ENCODE measurements around the gene PTCH2. TPM values are rescaled to one million over a fixed set of nuclear protein-coding genes. Genes with fewer than 3 reads are reported as not detected.

Gene PTCH2
- total and polyA plus RNA-seq, 7 donors, result 0.36 to 2.8 (median 0.68) TPM; not detected in 2

DNA sequence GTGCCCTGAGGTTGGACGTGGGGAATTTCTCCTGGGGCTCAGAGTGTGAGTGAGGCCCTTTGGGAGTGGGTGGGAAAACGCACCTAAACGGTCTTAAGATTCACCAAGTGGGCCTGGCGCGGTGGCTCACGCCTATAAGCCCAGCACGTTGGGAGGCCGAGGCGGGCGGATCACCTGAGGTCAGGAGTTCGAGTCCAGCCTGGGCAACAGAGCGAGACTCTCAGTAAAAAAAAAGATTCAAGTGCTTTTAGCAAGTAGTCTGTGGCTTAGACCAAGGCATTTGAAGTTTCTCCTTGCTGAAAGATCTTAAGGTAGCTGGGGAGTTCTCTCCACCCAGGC is 66.4 kb downstream of the PTCH2 start:
- H3K4me3 ChIP-seq, result peak overlapping the region; percentile 74 to 91 (median 81)
- H3K4me1 ChIP-seq, result peaks cover 0 to 37% (median 26%) of the 10 kb centered on the region in 4 donors
- TF ChIP-seq EP300 (IDR thresholded peaks at IDR 0.05), result no peak
- no peak for TF ChIP-seq POLR2A (IDR thresholded peaks at IDR 0.05)
- TF ChIP-seq, protein P1, sequence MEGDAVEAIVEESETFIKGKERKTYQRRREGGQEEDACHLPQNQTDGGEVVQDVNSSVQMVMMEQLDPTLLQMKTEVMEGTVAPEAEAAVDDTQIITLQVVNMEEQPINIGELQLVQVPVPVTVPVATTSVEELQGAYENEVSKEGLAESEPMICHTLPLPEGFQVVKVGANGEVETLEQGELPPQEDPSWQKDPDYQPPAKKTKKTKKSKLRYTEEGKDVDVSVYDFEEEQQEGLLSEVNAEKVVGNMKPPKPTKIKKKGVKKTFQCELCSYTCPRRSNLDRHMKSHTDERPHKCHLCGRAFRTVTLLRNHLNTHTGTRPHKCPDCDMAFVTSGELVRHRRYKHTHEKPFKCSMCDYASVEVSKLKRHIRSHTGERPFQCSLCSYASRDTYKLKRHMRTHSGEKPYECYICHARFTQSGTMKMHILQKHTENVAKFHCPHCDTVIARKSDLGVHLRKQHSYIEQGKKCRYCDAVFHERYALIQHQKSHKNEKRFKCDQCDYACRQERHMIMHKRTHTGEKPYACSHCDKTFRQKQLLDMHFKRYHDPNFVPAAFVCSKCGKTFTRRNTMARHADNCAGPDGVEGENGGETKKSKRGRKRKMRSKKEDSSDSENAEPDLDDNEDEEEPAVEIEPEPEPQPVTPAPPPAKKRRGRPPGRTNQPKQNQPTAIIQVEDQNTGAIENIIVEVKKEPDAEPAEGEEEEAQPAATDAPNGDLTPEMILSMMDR (IDR thresholded peaks at IDR 0.05), result no peak
- no peak for TF ChIP-seq POLR2AphosphoS5 (IDR thresholded peaks at IDR 0.05)
- H3K27ac ChIP-seq, result peak overlapping the region; percentile 98 to 99 (median 98)
- 13 to 37% methylated on average over 12 of the region's 12 CpGs for WGBS, 2 donors
- no peak for DNase-seq
- no peaks in the 10 kb centered on the region for H3K27me3 ChIP-seq
- no peaks in the 10 kb centered on the region for H3K9me3 ChIP-seq
- intact Hi-C loops (cut with DNase I), result no loop called here
- H3K36me3 ChIP-seq, result peaks cover 7 to 55% (median 21%) of the 10 kb centered on the region in 4 donors

DNA sequence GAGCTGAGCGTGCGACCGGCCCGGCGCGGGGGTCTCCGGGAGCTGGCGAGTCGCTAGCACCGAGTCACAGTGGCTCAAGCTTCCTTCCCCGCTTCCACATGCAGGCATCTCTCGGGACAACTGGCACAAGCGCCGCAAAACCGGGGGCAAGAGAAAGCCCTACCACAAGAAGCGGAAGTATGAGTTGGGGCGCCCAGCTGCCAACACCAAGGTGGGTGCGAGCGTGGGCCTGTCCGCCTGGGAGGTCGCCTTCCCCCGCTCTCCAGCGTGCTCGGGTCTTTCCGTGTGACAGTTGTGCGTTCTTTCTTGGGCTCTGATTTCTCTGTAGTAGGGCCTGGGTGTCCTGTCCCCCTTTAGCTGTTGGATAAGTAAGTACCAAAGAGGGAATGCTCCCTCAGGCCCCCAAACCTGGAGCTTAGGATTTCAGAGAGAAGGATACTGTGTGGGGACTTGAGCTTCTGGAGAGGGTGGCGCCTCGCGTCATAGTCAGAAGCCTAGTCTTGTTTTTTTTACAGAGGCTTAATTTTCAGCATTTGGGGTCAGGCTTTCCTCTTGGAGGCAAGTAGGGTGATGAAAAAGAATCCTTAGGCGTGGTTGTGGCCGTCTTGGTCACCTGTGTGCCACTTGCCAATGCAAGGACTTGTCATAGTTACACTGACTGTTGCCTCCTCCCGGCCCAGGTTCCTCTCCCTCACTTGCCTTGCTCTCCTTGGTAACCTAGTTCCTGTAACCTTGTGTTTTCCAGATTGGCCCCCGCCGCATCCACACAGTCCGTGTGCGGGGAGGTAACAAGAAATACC is 66.9 kb downstream of the PTCH2 start:
- Histone ChIP-seq H3K4me3 (peak overlapping the region; percentile 74 to 91 (median 81)), H3K9me3 (no peaks in the 10 kb centered on the region), H3K36me3 (peaks cover 7 to 49% (median 21%) of the 10 kb centered on the region in 4 donors), H3K27me3 (no peaks in the 10 kb centered on the region), H3K27ac (peak overlapping the region; percentile 98 to 99 (median 98)), H3K4me1 (peaks cover 0 to 37% (median 26%) of the 10 kb centered on the region in 4 donors)
- no peak for DNase-seq
- intact Hi-C loops (cut with DNase I), result loop anchor here (2.0 kb wide), 1 partner anchor 35 kb away; no protein-coding TSS in a partner anchor
- TF ChIP-seq POLR2A (IDR thresholded peaks at IDR 0.05) (no peak), POLR2AphosphoS5 (IDR thresholded peaks at IDR 0.05) (no peak), EP300 (IDR thresholded peaks at IDR 0.05) (no peak)
- TF ChIP-seq, protein P1 (IDR thresholded peaks at IDR 0.05), result no peak
- WGBS, 2 donors, result 1 to 5% methylated on average over 36 of the region's 36 CpGs

DNA sequence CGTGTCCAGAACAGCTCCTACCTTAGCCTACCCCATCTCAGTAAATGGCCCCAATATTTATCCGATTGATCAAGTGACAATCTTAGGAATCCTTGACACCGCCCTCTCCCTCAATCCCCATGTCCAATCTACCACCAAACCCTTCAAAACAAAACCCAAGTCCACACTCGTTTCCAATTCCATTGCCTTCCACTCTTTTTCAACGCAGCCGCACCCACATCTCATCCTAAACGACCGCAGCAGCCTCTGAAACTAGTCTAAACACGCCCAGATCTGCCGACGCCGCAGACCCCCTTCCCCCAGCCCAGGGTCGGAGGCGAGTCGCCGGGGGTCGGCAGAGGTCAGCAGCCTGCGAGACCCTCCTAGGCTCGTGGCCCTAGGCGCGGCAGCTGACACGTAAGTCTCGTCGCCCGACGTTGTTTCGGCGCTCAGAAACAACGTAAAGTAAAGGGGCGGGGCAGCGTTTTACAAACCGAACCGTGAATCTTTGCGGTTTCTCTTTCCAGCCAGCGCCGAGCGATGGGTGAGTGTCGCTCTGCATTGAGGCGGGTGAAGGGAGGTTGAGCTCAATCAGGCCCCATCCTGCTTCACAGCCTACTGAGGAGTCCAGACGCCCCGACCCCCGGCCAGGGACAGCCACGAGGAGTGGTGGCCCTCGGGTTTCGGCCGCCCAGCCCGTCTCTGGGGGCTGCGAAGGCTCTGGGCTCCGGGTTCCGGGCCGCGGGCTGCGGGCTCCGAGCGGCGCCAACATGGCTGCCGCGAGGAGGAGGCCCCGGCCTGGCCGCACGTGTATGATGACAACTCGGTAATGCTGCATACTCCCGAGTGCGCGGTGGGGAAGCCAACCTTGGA is 67.7 kb downstream of the PTCH2 start, which contains the start of gene RPS8:
TSS of gene RPS8 (plus strand) at position 463 of the 852 bp plus-strand sequence. CDS start at position 520, 57 bp downstream.
- Histone ChIP-seq H3K27ac (peak within 1 kb of the TSS; percentile 98 to 99 (median 98)), H3K9me3 (no peaks in the 10 kb centered on the region), H3K27me3 (no peaks in the 10 kb centered on the region), H3K4me3 (peak within 1 kb of the TSS; percentile 74 to 91 (median 81)), H3K36me3 (peaks cover 7 to 41% (median 21%) of the 10 kb centered on the region in 4 donors), H3K4me1 (peaks cover 0 to 37% (median 26%) of the 10 kb centered on the region in 4 donors)
- peak; percentile 96 for DNase-seq
- TF ChIP-seq, protein P1 (IDR thresholded peaks at IDR 0.05), result no peak
- peak; percentile 99 for TF ChIP-seq POLR2AphosphoS5 (IDR thresholded peaks at IDR 0.05)
- TF ChIP-seq EP300 (IDR thresholded peaks at IDR 0.05), result peak in 2 of 4 donors; percentile 23 to 74
- TF ChIP-seq POLR2A (IDR thresholded peaks at IDR 0.05), result peak; percentile 94 to 97
- WGBS, 2 donors, result 0% methylated on average over 65 of the region's 65 CpGs
- intact Hi-C loops (cut with DNase I), result loop anchor here (2.0 kb wide), 1 partner anchor 35 kb away; no protein-coding TSS in a partner anchor

Small RNA genes lying within 50 kb of the gene (small RNA-seq; reads per million reads assigned to genes)
- gene AL136380.1, result 0 reads per million in 3 donors
- 346 to 444 (median 426) reads per million in 3 donors for gene SNORD38A
- gene SNORD38B, result 0 reads per million in 3 donors
- 823 to 1,859 (median 1,554) reads per million in 3 donors for gene SNORD46
- gene SNORD55, result 0 reads per million in 3 donors

Other genes starting within 250 kb of the PTCH2 start
- 1 to 10 TPM; 1.7 to 5.6 (median 4.5) TPM for gene TMEM53, start 168.8 kb downstream of the PTCH2 start, total RNA-seq
- 10 to 100 TPM; 17.1 to 29.7 (median 19.8) TPM for gene TMEM53, start 168.8 kb downstream of the PTCH2 start, polyA plus RNA-seq
- 1 to 10 TPM in 2 of 4 donors, under 1 TPM in 1, not detected in 1; 0.33 to 1.5 (median 1.1) TPM for gene ARMH1, start 168.5 kb downstream of the PTCH2 start, total RNA-seq
- 10 to 100 TPM in 1 of 3 donors, not detected in 2; 23.0 TPM for gene ARMH1, start 168.5 kb downstream of the PTCH2 start, polyA plus RNA-seq
- gene RNU5D-1, start 112.1 kb downstream of the PTCH2 start, total RNA-seq, result not detected
- gene RNU5D-1, start 112.1 kb downstream of the PTCH2 start, polyA plus RNA-seq, result not detected
- 1 to 10 TPM in 2 of 4 donors, under 1 TPM in 2; 0.36 to 2.0 (median 1.2) TPM for gene KIF2C, start 103.4 kb downstream of the PTCH2 start, total RNA-seq
- gene KIF2C, start 103.4 kb downstream of the PTCH2 start, polyA plus RNA-seq, result 10 to 100 TPM in 1 of 3 donors, 1 to 10 TPM in 1, under 1 TPM in 1; 0.60 to 16.2 (median 3.9) TPM
- gene RPS8, start 67.7 kb downstream of the PTCH2 start, total RNA-seq, result 1,000 to 10,000 TPM; 2,554 to 3,717 (median 3,009) TPM
- 1,000 to 10,000 TPM; 1,996 to 3,223 (median 2,310) TPM for gene RPS8, start 67.7 kb downstream of the PTCH2 start, polyA plus RNA-seq
- gene BEST4, start 55.1 kb downstream of the PTCH2 start, total RNA-seq, result 1 to 10 TPM in 1 of 4 donors, under 1 TPM in 1, not detected in 2; 0.33 to 1.1 TPM
- 10 to 100 TPM in 2 of 3 donors, 1 to 10 TPM in 1; 6.0 to 37.1 (median 10.2) TPM for gene BEST4, start 55.1 kb downstream of the PTCH2 start, polyA plus RNA-seq
- gene PLK3, start 42.9 kb downstream of the PTCH2 start, total RNA-seq, result 10 to 100 TPM in 2 of 4 donors, 1 to 10 TPM in 2; 8.2 to 28.1 (median 11.0) TPM
- gene PLK3, start 42.9 kb downstream of the PTCH2 start, polyA plus RNA-seq, result 10 to 100 TPM in 2 of 3 donors, 1 to 10 TPM in 1; 7.2 to 12.1 (median 10.2) TPM
- 1 to 10 TPM in 1 of 4 donors, not detected in 3; 1.1 TPM for gene DYNLT4, start 35.9 kb downstream of the PTCH2 start, total RNA-seq
- gene DYNLT4, start 35.9 kb downstream of the PTCH2 start, polyA plus RNA-seq, result under 1 TPM in 1 of 3 donors, not detected in 2; 0.20 TPM
- 1 to 10 TPM; 2.7 to 9.4 (median 3.2) TPM for gene BTBD19, start 34.7 kb downstream of the PTCH2 start, total RNA-seq
- 1 to 10 TPM in 1 of 3 donors, under 1 TPM in 1, not detected in 1; 0.60 to 2.3 TPM for gene BTBD19, start 34.7 kb downstream of the PTCH2 start, polyA plus RNA-seq
- gene EIF2B3, start 143.3 kb upstream of the PTCH2 start, total RNA-seq, result 10 to 100 TPM; 15.1 to 33.2 (median 25.8) TPM
- gene EIF2B3, start 143.3 kb upstream of the PTCH2 start, polyA plus RNA-seq, result 10 to 100 TPM in 1 of 3 donors, 1 to 10 TPM in 2; 7.8 to 16.1 (median 9.5) TPM
- 10 to 100 TPM; 23.9 to 45.7 (median 26.0) TPM for gene HECTD3, start 168.1 kb upstream of the PTCH2 start, total RNA-seq
- gene HECTD3, start 168.1 kb upstream of the PTCH2 start, polyA plus RNA-seq, result 10 to 100 TPM; 56.5 to 74.2 (median 67.4) TPM
- 10 to 100 TPM; 65.6 to 99.2 (median 89.1) TPM for gene UROD, start 169.0 kb upstream of the PTCH2 start, total RNA-seq
- 10 to 100 TPM; 58.5 to 73.8 (median 70.3) TPM for gene UROD, start 169.0 kb upstream of the PTCH2 start, polyA plus RNA-seq